ENCODE results near the gene TESK2. TPM values are rescaled to one million over a fixed set of nuclear protein-coding genes. Genes with fewer than 3 reads are reported as not detected.
"Not testable (repeated sequence)": the region's sequence is repeated elsewhere in the genome, so short reads cannot be mapped to it uniquely, and the experiment has no call there.

Gene TESK2, protein sequence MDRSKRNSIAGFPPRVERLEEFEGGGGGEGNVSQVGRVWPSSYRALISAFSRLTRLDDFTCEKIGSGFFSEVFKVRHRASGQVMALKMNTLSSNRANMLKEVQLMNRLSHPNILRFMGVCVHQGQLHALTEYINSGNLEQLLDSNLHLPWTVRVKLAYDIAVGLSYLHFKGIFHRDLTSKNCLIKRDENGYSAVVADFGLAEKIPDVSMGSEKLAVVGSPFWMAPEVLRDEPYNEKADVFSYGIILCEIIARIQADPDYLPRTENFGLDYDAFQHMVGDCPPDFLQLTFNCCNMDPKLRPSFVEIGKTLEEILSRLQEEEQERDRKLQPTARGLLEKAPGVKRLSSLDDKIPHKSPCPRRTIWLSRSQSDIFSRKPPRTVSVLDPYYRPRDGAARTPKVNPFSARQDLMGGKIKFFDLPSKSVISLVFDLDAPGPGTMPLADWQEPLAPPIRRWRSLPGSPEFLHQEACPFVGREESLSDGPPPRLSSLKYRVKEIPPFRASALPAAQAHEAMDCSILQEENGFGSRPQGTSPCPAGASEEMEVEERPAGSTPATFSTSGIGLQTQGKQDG
- total RNA-seq, result 12.3 TPM

DNA sequence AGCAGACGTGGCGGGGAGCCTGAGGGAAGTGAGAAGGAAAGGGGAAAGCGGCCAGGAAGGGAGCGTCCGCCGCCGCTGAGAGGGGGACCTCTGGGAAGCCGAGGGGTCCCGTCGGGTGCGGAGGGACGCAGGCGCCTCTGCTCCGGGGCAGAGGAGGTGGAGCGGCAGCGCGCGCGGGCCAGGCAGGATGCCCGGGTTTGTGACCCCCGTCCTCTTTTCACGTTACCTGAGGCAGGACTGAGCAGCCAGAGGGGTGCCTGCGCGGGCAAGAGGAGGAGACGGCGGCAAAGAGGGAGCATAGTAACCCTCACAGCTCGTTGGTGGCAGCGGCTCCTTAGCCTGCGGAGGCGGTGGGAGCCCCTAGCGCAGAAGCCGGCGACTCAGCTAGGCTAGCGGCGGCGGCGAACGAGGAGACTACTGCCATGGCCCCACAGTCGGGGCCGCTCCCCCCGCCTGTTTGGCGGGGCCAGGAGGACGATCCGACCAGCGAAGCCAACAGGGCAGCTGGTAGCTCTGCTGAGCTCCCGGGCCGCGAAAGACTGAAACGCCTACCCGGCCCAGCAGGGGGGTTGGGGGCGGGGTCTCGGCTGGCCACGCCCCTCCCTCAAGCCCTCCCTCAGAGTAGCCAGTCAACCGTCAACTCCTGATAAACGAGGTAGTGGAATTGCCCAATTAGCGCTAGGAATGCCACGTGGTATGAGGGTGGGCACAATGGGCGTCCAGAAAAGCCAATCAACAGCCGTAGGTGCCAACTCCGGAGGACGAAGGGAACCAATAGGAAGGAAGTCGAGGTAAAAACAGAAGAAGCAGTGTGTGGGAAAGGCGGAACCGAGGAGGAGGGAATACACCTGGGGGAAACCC is at the start of gene TESK2:
Gene TESK2, minus strand, starts transcription at position 538 of the 861 bp plus-strand sequence. CDS start 33,378 bp downstream, outside the sequence.
- DNase-seq (ENCODE audit: low spot score), result peak; percentile 98

DNA sequence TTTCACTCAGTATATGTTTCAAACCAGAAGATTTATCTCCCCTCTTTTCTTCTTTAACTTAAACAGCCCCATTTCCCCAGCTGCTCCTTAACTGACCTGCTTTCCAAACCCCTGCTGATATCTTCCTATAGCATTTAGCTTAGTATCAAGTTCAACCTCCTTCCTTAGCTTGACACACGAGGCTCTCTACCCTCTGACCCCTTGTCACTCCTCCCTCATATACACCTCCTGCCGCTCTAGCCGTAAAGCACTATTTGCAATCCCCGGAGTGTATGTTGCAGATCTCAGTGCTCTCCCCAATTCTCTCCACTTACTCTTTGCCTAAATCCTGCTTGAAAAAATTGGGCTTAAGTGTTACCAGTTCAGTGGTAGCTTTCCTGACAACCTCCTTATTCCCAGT is 45.9 kb upstream of the TESK2 start:
- DNase-seq (ENCODE audit: low spot score), result no peak

DNA sequence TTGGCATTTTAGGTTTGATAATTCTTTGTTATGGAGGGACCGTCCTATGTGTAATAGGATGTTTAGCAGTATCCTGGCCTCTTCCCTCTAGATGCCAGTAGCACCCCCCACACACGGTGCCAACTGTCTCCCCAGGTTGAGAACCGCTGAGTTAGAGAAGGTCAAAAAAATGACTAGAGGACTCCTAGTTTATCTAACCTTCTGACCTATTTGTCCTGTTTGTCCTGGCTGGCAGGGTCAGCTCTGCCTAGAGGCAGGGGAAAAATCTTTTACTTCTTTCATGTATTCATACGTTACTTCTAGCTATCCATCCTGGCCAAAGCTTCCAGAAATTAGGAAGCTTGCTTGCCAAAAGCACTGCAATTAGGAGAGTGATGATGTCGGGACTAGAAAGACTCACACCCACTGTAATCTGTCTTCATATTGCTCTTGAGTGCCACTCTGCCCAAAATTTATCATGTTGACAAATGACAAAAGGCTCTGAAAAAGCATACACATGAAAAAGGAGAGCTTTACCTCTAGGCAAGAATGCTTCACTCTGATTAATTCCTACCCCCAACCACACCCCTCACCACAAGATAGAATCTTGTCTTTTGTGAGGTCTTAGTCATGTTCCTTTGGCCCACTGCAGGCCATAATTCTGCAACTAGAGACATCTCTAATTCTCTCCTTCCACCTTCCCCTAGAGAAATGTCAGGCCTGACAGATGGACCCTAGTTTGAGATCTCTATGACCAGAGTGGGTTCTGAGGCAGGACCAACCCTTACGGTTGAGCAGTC is 45.2 kb upstream of the TESK2 start:
- no peak for DNase-seq (ENCODE audit: low spot score)

DNA sequence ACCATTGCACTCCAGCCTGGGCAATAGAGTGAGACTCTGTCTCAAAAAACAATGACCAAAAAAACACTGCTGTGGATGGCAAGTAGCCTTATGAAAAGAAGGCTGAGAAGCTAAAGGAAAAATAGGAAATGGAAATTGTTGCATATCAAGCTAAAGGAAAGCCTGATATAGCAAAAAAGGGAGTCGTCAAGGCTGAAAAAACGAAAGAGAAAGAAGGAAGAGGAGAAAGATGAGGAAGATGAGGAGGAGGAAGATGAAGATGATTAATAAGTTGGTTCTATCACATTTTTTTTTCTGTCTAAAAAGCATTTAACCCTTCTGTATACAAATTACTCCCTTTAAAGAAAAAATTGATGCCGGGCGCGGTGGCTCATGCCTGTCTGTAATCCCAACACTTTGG is 40.9 kb upstream of the TESK2 start:
- no peak for DNase-seq (ENCODE audit: low spot score)

DNA sequence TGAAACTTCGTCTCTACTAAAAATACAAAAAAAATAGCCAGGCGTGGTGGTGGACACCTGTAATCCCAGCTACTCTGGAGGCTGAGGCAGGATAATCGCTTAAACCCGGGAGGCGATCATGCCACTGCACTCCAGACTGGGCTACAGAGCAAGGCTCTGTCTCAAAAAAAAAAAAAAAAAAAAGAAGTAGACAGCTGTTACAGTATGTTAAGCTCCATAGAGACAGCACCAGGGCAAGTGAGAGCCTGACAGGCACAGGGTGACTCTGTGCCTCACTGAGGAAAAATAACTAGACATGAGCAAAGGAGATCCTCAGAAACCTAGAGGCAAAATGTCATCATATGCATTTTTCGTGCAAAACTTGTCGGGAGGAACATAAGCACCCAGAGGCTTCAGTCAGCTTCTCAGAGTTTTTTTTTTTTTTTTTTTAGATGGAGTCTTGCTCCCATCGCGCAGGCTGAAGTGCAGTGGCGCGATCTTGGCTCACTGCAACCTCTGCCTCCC is 39.7 kb upstream of the TESK2 start:
- no peak for DNase-seq (ENCODE audit: low spot score)

DNA sequence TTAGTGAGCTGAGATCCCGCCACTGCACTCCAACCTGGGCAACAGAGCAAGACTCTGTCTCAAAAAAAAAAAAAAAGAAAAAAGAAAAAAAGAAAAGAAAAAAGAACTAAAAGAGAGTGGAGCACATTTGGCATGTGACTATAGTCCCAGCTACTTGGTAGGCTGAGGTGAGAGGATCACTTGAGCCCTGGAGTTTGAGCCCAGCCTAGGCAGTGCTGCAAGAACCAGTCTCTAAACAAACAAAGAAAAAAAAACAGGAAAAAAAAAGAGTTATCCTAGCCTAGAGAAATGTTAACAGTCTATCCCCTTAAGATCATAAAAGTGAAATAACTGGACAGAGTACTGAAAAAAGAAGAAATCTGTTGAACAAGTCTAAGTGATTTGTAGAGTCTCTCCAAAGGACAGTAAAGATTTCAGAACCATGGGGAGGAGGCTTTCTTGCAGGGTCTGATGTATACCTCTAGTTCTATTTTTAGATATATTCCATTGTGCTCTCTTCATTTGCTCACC is 35.2 kb upstream of the TESK2 start:
- no peak for DNase-seq (ENCODE audit: low spot score)

DNA sequence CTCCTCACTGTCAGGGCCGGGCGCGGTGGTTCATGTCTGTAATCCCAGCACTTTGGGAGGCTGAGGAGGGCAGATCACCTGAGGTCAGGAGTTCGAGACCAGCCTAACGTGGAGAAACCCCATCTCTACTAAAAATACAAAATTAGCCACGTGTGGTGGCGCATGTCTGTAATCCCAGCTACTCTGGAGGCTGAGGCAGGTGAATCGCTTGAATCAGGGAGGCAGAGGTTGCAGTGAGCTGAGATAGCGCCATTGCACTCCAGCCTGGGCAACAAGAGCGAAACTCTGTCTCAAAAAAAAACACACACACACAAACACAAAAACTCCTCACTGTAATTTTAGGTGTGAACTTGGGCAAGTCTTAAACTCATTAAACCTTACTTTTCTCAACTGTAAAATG is 33.0 kb upstream of the TESK2 start:
- not testable (repeated sequence) for DNase-seq (ENCODE audit: low spot score)

DNA sequence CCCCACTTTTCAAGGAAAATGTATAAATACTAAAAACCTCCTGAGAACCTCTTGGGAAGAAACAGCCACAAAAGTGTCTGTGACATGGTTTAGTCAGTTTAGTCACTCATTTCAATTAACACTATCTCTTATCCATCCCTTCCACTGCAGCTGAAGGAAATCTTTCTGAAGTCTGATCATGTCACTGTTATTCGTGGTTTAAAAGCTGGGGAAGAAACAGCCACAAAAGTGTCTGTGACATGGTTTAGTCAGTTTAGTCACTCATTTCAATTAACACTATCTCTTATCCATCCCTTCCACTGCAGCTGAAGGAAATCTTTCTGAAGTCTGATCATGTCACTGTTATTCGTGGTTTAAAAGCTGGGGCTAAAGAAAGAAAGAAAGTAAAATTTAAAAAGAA is 32.6 kb upstream of the TESK2 start:
- DNase-seq (ENCODE audit: low spot score), result not testable (repeated sequence)

DNA sequence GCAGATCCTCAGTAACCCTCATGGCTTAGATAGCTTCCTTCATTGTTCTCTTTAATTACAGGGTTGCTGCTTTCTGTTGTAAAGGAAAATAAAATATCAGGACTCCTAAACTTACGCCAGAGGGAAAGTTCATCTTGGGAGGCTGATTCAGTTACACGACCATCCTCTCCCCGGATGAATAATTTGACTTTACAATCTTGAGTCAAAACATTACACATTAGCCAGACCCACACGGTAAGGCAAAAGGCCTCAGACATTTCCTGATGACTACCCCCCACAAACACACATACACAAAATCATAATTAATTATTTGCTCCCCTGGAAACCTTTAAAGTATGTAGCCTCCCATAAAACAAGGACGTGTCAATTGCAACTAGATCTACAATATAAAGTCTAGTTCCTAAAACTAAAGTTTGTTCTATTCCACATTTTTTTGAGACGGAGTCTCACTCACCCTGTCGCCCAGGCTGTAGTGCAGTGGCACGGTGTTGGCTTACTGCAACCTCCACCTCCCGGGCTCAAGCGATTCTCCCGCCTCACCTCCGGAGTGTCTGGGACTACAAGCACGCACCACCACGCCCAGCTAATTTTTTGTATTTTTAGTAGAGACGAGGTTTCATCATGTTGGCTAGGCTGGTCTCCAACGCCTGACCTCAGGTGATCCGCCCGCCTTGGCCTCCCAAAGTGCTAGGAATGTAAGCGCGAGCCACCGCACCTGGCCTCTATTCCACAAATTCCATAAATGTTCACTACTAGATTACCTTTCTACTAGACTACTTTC is 31.6 kb upstream of the TESK2 start:
- no peak for DNase-seq (ENCODE audit: low spot score)

DNA sequence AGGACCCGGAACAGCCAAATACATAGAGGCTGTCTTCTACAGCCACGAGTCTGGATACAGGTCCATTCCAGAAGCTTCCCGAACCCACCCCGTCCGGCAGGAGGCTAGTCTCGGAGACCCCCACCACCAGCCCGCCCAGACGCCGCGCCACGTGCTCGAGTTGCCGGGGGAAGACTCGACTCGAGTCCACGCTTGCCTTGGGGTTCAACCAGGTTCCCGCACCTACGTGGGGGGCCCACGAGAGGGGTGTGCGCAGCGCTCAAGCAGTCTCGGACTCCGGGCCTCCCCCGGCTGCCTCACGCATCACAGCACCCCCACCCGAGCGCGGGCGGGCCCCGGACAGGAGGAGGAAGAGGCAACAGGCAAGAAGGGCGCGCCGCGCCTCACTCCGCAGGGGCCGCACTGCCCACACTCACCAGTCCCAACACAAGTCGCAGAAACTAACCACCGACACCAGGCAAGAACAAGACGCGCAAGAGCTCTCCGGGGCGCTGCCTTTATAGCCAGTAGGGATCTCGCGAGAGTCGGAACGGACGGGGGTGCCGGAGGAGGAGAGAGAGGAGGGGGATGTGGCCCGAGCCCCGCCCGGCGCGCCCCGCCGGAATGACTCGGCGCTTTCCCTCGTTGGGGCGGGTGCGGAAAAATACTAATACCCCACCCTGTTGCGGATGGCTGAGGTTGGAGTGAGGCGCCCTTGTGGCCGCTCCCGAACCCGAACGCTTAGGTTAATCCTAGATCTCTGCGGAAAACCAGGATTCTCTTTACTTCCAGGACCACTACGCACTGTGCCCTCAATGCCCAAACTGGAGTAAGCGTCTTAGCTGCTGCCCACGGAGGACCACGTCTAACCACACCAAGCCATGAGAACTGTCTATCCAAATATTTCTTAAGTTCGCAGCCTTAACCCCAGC is 30.7 kb upstream of the TESK2 start, which contains the start of gene PRDX1:
Gene PRDX1, minus strand, starts transcription at position 472 of the 911 bp plus-strand sequence. CDS start 2,841 bp downstream, outside the sequence.
- peak; percentile 99 for DNase-seq (ENCODE audit: low spot score)

DNA sequence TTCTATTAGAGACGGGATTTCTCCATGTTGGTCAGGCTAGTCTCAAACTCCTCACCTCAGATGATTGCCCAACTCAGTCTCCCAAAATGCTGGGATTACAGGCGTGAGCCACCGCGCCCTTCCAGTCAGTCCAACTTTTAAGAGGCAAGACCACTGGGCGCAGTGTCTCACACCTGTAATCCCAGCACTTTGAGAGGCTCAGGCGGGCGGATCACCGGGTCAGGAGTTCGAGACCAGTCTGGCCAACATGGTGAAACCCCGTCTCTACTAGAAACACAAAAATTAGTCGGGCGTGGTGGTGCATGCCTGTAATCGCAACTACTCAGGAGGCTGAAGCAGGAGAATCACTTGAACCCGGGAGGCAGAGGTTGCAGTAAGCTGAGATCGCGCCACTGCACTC is 28.8 kb upstream of the TESK2 start:
- not testable (repeated sequence) for DNase-seq (ENCODE audit: low spot score)

DNA sequence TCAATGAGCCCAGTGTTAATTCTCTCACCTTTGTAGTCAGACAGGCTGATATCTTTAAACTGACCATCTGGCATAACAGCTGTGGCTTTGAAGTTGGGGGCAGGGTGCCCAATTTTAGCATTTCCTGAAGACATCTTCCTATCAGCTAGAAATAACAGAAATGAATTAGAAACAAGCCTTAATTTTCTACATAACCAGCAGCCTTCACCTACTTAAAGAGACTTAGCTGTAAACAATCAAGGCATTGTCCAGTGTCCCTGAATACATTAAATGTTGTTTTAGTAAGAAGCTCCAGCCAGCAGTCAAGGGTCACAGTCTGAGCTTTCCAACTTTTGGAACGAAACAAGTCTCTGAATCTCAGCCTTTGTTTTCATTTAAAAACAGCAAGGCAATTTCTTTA is 27.9 kb upstream of the TESK2 start:
- no peak for DNase-seq (ENCODE audit: low spot score)

DNA sequence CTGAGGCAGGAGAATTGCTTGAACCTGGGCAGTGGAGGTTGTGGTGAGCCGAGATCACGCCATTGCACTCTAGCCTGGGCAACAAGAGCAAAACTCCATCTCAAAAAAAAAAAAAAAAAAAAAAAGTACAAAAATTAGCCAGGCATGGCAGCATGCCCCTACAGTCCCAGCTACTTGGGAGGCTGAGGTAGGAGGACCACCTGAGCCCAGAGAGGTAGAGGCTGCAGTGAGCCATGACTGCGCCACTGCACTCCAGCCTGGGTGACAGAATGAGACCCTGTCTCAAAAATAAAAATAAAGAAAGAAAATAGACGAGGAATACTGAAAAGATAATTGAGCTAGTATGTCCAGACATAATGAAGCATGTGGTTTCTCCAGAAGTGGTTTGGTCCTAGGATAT is 27.4 kb upstream of the TESK2 start:
- not testable (repeated sequence) for DNase-seq (ENCODE audit: low spot score)

DNA sequence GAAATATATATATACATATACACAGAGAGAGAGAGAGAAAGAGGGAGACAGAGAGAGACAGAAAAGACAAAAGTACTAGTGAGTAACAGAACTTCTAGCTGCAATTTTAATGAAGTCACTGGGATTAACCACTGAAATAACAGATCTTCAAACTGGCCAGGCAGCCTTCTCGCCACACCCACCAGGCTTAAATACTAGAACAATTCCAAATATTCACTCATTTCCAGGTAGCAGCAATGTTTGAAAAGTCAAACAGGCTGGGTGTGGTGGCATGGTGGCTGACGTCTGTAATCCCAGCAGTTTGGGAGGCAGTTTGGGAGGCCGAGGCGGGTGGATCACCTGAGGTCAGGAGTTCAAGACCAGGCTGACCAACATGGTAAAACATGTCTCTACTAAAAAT is 25.5 kb upstream of the TESK2 start:
- no peak for DNase-seq (ENCODE audit: low spot score)

DNA sequence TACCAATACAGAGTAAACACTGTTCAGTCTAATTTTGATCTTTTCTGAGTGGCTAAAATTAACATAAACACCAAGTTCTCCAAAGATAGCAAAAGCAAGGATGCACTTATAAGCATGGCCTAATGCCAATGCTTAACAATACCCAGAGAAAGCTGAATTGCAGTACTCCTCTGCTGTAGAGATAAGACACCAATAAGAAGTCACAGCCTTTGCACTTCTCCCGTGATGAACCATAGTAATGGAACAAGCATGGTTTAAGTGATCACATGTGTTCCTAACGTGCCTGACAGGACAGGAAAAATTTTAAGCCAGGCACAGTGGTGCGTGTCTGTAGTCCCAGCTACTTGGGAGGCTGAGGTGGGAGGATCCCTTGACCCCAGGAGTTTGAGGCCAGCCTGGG is 25.1 kb upstream of the TESK2 start:
- DNase-seq (ENCODE audit: low spot score), result no peak

DNA sequence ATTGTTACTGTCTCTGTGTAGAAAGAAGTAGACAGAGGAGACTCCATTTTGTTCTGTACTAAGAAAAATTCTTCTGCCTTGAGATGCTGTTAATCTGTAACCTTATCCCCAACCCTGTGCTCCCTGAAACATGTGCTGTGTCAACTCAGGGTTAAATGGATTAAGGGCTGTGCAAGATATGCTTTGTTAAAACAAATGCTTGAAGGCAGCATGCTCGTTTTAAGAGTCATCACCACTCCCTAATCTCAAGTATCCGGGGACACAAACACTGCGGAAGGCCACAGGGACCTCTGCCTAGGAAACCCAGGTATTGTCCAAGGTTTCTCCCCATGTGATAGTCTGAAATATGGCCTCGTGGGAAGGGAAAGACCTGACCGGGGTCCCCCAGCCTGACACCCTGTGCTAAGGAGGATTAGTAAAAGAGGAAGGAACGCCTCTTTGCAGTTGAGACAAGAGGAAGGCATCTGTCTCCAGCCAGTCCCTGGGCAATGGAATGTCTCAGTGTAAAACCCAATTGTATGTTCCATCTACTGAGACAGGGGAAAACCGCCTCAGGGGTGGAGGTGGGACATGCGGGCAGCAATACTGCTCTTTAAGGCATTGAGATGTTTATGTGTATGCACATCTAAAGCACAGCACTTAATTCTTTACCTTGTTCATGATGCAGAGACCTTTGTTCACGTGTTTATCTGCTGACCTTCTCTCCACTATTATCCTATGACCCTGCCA is 22.7 kb upstream of the TESK2 start:
- not testable (repeated sequence) for DNase-seq (ENCODE audit: low spot score)

DNA sequence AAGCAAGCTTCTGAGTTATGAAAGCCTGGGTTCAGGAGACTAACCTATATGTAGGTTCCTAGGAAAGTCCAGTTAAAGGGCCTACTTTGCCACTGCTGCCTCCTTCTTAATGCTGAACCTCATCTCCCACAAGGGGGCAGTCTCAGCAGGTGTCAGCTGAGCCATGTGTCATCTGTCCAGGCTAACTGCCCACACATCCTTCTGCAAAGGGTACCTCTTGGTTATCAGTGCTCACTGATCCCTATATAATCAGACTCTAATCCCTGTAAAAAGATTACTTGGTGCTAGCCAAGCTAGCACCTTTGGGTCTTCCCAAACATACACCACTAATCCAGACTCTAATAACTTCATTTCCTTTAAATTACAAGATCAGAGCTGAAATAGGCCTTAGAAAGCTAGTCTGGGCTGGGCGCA is 21.7 kb upstream of the TESK2 start:
- DNase-seq (ENCODE audit: low spot score), result no peak

DNA sequence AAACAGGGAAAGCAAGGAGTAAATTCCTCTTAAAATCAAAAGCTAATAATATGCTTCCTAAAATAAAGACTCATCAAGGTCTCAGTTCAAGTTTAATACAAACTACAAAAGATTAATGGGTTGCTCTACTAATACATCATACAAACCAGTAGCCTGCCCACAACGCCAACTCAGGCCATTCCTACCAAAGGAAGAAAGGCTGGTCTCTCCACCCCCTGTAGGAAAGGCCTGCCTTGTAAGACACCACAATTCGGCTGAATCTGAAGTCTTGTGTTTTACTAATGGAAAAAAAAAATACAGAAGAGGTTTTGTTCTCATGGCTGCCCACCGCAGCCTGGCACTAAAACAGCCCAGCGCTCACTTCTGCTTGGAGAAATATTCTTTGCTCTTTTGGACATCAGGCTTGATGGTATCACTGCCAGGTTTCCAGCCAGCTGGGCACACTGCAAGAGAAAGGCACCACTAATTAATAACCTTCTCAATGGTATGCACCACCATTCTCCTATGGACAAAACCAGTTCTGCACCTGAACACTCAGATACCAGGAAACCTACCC is 20.1 kb upstream of the TESK2 start:
- no peak for DNase-seq (ENCODE audit: low spot score)
